ENCODE measurements around the gene USHBP1.

Gene USHBP1

GRCh38 chr19:17216058-17216670 is 48.4 kb downstream of the USHBP1 start:
- no peak for TF ChIP-seq CTCF (IDR thresholded peaks at IDR 0.05; ENCODE audit: low read depth, low read length, missing control alignments)
- no peak for DNase-seq (ENCODE audit: extremely low read depth, low read depth)
- H3K4me3 ChIP-seq (replicated peaks; ENCODE audit: low read depth, low read length), result peak overlapping the region; percentile 48

- peak within 1 kb of the TSS; percentile 48 for H3K4me3 ChIP-seq (replicated peaks; ENCODE audit: low read depth, low read length)
- TF ChIP-seq CTCF (IDR thresholded peaks at IDR 0.05; ENCODE audit: low read depth, low read length, missing control alignments), result no peak
- DNase-seq (ENCODE audit: extremely low read depth, low read depth), result peak; percentile 74
Measured at GRCh38 chr19:17215127-17215971, 49.2 kb downstream of the USHBP1 start, which contains the start of gene USE1. USE1 (plus strand) TSS chr19:17215357; CDS start chr19:17215406, 49 bp downstream.

- TF ChIP-seq CTCF (IDR thresholded peaks at IDR 0.05; ENCODE audit: low read depth, low read length, missing control alignments), result no peak
- DNase-seq (ENCODE audit: extremely low read depth, low read depth), result no peak
- H3K4me3 ChIP-seq (replicated peaks; ENCODE audit: low read depth, low read length), result peak overlapping the region; percentile 48
Measured at GRCh38 chr19:17214508-17215126, 49.9 kb downstream of the USHBP1 start.

- H3K4me3 ChIP-seq (replicated peaks; ENCODE audit: low read depth, low read length), result no peak overlapping the region
- no peak for DNase-seq (ENCODE audit: extremely low read depth, low read depth)
- TF ChIP-seq CTCF (IDR thresholded peaks at IDR 0.05; ENCODE audit: low read depth, low read length, missing control alignments), result no peak
Measured at GRCh38 chr19:17213334-17213733, 51.2 kb downstream of the USHBP1 start.

GRCh38 chr19:17211547-17212446 is 52.7 kb downstream of the USHBP1 start:
- no peak overlapping the region for H3K4me3 ChIP-seq (replicated peaks; ENCODE audit: low read depth, low read length)
- no peak for DNase-seq (ENCODE audit: extremely low read depth, low read depth)

More at GRCh38 chr19:17211547-17212446, 52.7 kb downstream of the USHBP1 start:
- TF ChIP-seq CTCF (IDR thresholded peaks at IDR 0.05; ENCODE audit: low read depth, low read length, missing control alignments), result no peak
